ENCODE results near the gene LOXL3.

LOXL3 gene

GRCh38 chr2:74507145-74507925, 46.4 kb downstream of the LOXL3 start, which contains the start of gene PCGF1:
Gene PCGF1, minus strand, starts transcription at chr2:74507695. Its CDS starts 27 bp downstream, at chr2:74507668.
- peak; percentile 95 for DNase-seq (ENCODE audit: low read depth)

GRCh38 chr2:74505448-74506246, 48.1 kb downstream of the LOXL3 start:
- no peak for DNase-seq (ENCODE audit: low read depth)

GRCh38 chr2:74504591-74504990, 49.2 kb downstream of the LOXL3 start:
- no peak for DNase-seq (ENCODE audit: low read depth)

GRCh38 chr2:74503506-74504475, 50.0 kb downstream of the LOXL3 start:
- no peak for DNase-seq (ENCODE audit: low read depth)

GRCh38 chr2:74502720-74503505, 50.8 kb downstream of the LOXL3 start:
- DNase-seq (ENCODE audit: low read depth), result no peak

GRCh38 chr2:74502147-74502719, 51.5 kb downstream of the LOXL3 start:
- DNase-seq (ENCODE audit: low read depth), result no peak

GRCh38 chr2:74501335-74502071, 52.2 kb downstream of the LOXL3 start:
- no peak for DNase-seq (ENCODE audit: low read depth)

- DNase-seq (ENCODE audit: low read depth), result no peak
Measured at GRCh38 chr2:74500578-74500946, 53.2 kb downstream of the LOXL3 start.

- DNase-seq (ENCODE audit: low read depth), result no peak
Measured at GRCh38 chr2:74499940-74500577, 53.7 kb downstream of the LOXL3 start.

GRCh38 chr2:74499267-74499939, 54.3 kb downstream of the LOXL3 start, which contains the start of gene LBX2:
Gene LBX2, minus strand, starts transcription at chr2:74499603. Its CDS starts 66 bp downstream, at chr2:74499537.
- DNase-seq (ENCODE audit: low read depth), result no peak

- DNase-seq (ENCODE audit: low read depth), result no peak
Measured at GRCh38 chr2:74498500-74499266, 55.1 kb downstream of the LOXL3 start.

GRCh38 chr2:74497777-74498499, 55.8 kb downstream of the LOXL3 start:
- DNase-seq (ENCODE audit: low read depth), result no peak

- DNase-seq (ENCODE audit: low read depth), result no peak
Measured at GRCh38 chr2:74496997-74497776, 56.6 kb downstream of the LOXL3 start.

GRCh38 chr2:74495440-74495839, 58.3 kb downstream of the LOXL3 start:
- DNase-seq (ENCODE audit: low read depth), result no peak

GRCh38 chr2:74493546-74493945, 60.2 kb downstream of the LOXL3 start:
- no peak for DNase-seq (ENCODE audit: low read depth)

GRCh38 chr2:74491648-74492544, 61.8 kb downstream of the LOXL3 start:
- DNase-seq (ENCODE audit: low read depth), result no peak

Measured in stimulated activated CD8-positive, alpha-beta memory T cell treated with anti-CD3 and anti-CD28 coated beads, Interleukin-15, amount 100 ng/mL, for 24 hours (primary cell).